ENCODE data around the gene PRKCA. TPM values are rescaled to one million over a fixed set of nuclear protein-coding genes. Genes with fewer than 3 reads are reported as not detected.

Gene PRKCA
- total RNA-seq, 4 donors from 2014 or later: 26.0 to 89.0 (median 32.8) TPM

- no peak for ATAC-seq
- H3K27me3 ChIP-seq: no peaks in the 10 kb centered on the region
- peaks cover 0 to 52% of the 10 kb centered on the region in 2 donors for H3K36me3 ChIP-seq
- no peaks in the 10 kb centered on the region for H3K9me3 ChIP-seq
- H3K27ac ChIP-seq: no peak overlapping the region
- WGBS, 2 donors (ENCODE audit: low coverage in 1 of 2): 9% methylated on average over 6 of the region's 12 CpGs; no CpG with 5 or more reads in 1 of the 2 donors
- no peak overlapping the region for H3K4me3 ChIP-seq
- TF ChIP-seq EP300 (IDR thresholded peaks at IDR 0.05) (no peak), CTCF (IDR thresholded peaks at IDR 0.05) (peak in 1 of 4 experiments; percentile 20)
- H3K4me1 ChIP-seq: no peaks in the 10 kb centered on the region
These were observed 435.1 kb downstream of the PRKCA start for GRCh38 chr17:66737524-66737923.

- H3K4me1 ChIP-seq: no peaks in the 10 kb centered on the region
- no peak for TF ChIP-seq POLR2A (IDR thresholded peaks at IDR 0.05)
- no peak for TF ChIP-seq CTCF (IDR thresholded peaks at IDR 0.05)
- TF ChIP-seq POLR2AphosphoS5 (IDR thresholded peaks at IDR 0.05): no peak
- TF ChIP-seq EP300 (IDR thresholded peaks at IDR 0.05): no peak
- no peak overlapping the region for H3K4me3 ChIP-seq
- ATAC-seq: no peak
- H3K36me3 ChIP-seq: peaks cover 0 to 60% of the 10 kb centered on the region in 2 donors
- WGBS, 2 donors (ENCODE audit: low coverage in 1 of 2): 68 to 78% methylated on average over 4 of the region's 4 CpGs
- H3K27me3 ChIP-seq: no peaks in the 10 kb centered on the region
- H3K27ac ChIP-seq: no peak overlapping the region
- H3K9me3 ChIP-seq: no peaks in the 10 kb centered on the region
These were observed 435.9 kb downstream of the PRKCA start for GRCh38 chr17:66738301-66738700.

- H3K9me3 ChIP-seq: no peaks in the 10 kb centered on the region
These were observed 437.1 kb downstream of the PRKCA start for GRCh38 chr17:66739553-66739952.

GRCh38 chr17:66740226-66740625 is 437.8 kb downstream of the PRKCA start:
- TF ChIP-seq POLR2AphosphoS5 (IDR thresholded peaks at IDR 0.05) (no peak), EP300 (IDR thresholded peaks at IDR 0.05) (no peak), CTCF (IDR thresholded peaks at IDR 0.05) (no peak), POLR2A (IDR thresholded peaks at IDR 0.05) (no peak)
- Histone ChIP-seq H3K36me3 (peaks cover 0 to 64% of the 10 kb centered on the region in 2 donors), H3K27me3 (no peaks in the 10 kb centered on the region), H3K27ac (no peak overlapping the region), H3K9me3 (no peaks in the 10 kb centered on the region), H3K4me3 (no peak overlapping the region), H3K4me1 (no peaks in the 10 kb centered on the region)
- no peak for ATAC-seq
- WGBS, 2 donors (ENCODE audit: low coverage in 1 of 2): 80 to 93% methylated on average over 3 to 4 of the region's 5 CpGs

More at GRCh38 chr17:66739553-66739952, 437.1 kb downstream of the PRKCA start:
- H3K36me3 ChIP-seq: peaks cover 0 to 63% of the 10 kb centered on the region in 2 donors
- TF ChIP-seq POLR2A (IDR thresholded peaks at IDR 0.05): no peak
- no peak for TF ChIP-seq POLR2AphosphoS5 (IDR thresholded peaks at IDR 0.05)
- TF ChIP-seq CTCF (IDR thresholded peaks at IDR 0.05): no peak
- TF ChIP-seq EP300 (IDR thresholded peaks at IDR 0.05): no peak
- H3K4me1 ChIP-seq: no peaks in the 10 kb centered on the region
- H3K27me3 ChIP-seq: no peaks in the 10 kb centered on the region
- WGBS, 2 donors (ENCODE audit: low coverage in 1 of 2): 80% methylated on average over 4 to 7 of the region's 8 CpGs
- no peak overlapping the region for H3K27ac ChIP-seq
- no peak overlapping the region for H3K4me3 ChIP-seq
- ATAC-seq: no peak

GRCh38 chr17:66743511-66743910 is 441.1 kb downstream of the PRKCA start:
- H3K4me3 ChIP-seq: no peak overlapping the region
- TF ChIP-seq EP300 (IDR thresholded peaks at IDR 0.05): no peak
- no peak overlapping the region for H3K27ac ChIP-seq
- 80% methylated on average over 2 of the region's 2 CpGs; no CpG with 5 or more reads in 1 of the 2 donors for WGBS, 2 donors (ENCODE audit: low coverage in 1 of 2)
- peaks cover 0 to 64% of the 10 kb centered on the region in 2 donors for H3K36me3 ChIP-seq
- no peaks in the 10 kb centered on the region for H3K27me3 ChIP-seq
- no peak for ATAC-seq
- no peaks in the 10 kb centered on the region for H3K9me3 ChIP-seq
- no peaks in the 10 kb centered on the region for H3K4me1 ChIP-seq

All from gastroesophageal sphincter (tissue), 4 donors.